Measurements from ENCODE around the gene PSMA2. TPM values are rescaled to one million over a fixed set of nuclear protein-coding genes. Genes with fewer than 3 reads are reported as not detected.

PSMA2 gene
- total and polyA plus RNA-seq, 8 donors, result 9.4 to 278 (median 136) TPM

GRCh38 chr7:42910306-42910705 lies 21.7 kb downstream of the PSMA2 start:
- TF ChIP-seq EP300 (IDR thresholded peaks at IDR 0.05), result no peak
- TF ChIP-seq POLR2AphosphoS5 (IDR thresholded peaks at IDR 0.05), result no peak
- no peak for TF ChIP-seq POLR2A (IDR thresholded peaks at IDR 0.05)
- TF ChIP-seq CTCF (IDR thresholded peaks at IDR 0.05), result no peak
- H3K27ac ChIP-seq, result no peak overlapping the region
- H3K4me1 ChIP-seq, result peaks cover 9 to 59% (median 28%) of the 10 kb centered on the region in 4 donors
- no peaks in the 10 kb centered on the region for H3K27me3 ChIP-seq
- DNase-seq, result no peak
- peaks cover 0 to 3% (median 0%) of the 10 kb centered on the region in 4 donors for H3K36me3 ChIP-seq
- no peak overlapping the region for H3K4me3 ChIP-seq
- whole genome bisulfite sequencing, 5 donors, result 92 to 98% (median 93%) methylated on average over 2 of the region's 2 CpGs
- intact Hi-C loops (cut with DNase I; ENCODE audit: low total_unique reads), result no loop called here
- H3K9me3 ChIP-seq, result no peaks in the 10 kb centered on the region

GRCh38 chr7:42907316-42907715 lies 24.7 kb downstream of the PSMA2 start:
- Histone ChIP-seq H3K27ac (no peak overlapping the region), H3K4me1 (peaks cover 9 to 37% (median 24%) of the 10 kb centered on the region in 4 donors), H3K9me3 (no peaks in the 10 kb centered on the region), H3K36me3 (peaks cover 0 to 3% (median 0%) of the 10 kb centered on the region in 4 donors), H3K27me3 (no peaks in the 10 kb centered on the region), H3K4me3 (no peak overlapping the region)
- no peak for DNase-seq
- TF ChIP-seq EP300 (IDR thresholded peaks at IDR 0.05) (no peak), POLR2A (IDR thresholded peaks at IDR 0.05) (no peak)
- intact Hi-C loops (cut with DNase I; ENCODE audit: low total_unique reads), result no loop called here

GRCh38 chr7:42906181-42906580 lies 25.8 kb downstream of the PSMA2 start:
- H3K36me3 ChIP-seq, result peaks cover 0 to 3% (median 0%) of the 10 kb centered on the region in 4 donors
- no peak for TF ChIP-seq EP300 (IDR thresholded peaks at IDR 0.05)
- no peak for TF ChIP-seq POLR2A (IDR thresholded peaks at IDR 0.05)
- TF ChIP-seq CTCF (IDR thresholded peaks at IDR 0.05), result no peak
- no peak for TF ChIP-seq POLR2AphosphoS5 (IDR thresholded peaks at IDR 0.05)
- H3K27me3 ChIP-seq, result no peaks in the 10 kb centered on the region
- no peak for DNase-seq
- intact Hi-C loops (cut with DNase I; ENCODE audit: low total_unique reads), result no loop called here
- H3K9me3 ChIP-seq, result no peaks in the 10 kb centered on the region
- no peak overlapping the region for H3K27ac ChIP-seq
- 100% methylated on average over 1 of the region's 1 CpG for WGBS, 5 donors
- H3K4me3 ChIP-seq, result no peak overlapping the region
- peaks cover 9 to 32% (median 21%) of the 10 kb centered on the region in 4 donors for H3K4me1 ChIP-seq

DNA sequence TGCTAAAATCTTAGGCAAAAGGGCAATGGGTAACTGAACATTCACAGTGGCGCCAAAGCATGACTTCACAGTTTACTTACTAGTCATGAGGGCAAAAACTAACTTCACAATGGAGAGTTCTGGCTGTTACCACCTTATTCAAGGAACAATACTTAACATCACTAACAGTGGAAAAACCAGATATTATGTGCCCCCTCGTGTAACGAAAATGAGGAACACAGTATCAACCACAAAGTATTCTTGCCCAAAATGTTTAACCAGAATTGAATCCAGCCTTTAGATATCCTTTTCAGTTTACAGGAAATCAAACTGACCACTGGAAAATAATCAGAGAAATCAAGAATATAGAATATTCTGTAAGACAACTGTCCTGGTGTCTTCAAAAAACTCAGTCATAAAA lies 29.6 kb downstream of the PSMA2 start:
- Histone ChIP-seq H3K9me3 (no peaks in the 10 kb centered on the region), H3K27me3 (no peaks in the 10 kb centered on the region), H3K4me1 (no peaks in the 10 kb centered on the region), H3K4me3 (no peak overlapping the region), H3K27ac (no peak overlapping the region), H3K36me3 (no peaks in the 10 kb centered on the region)
- no peak for DNase-seq
- TF ChIP-seq POLR2A (IDR thresholded peaks at IDR 0.05) (no peak), CTCF (IDR thresholded peaks at IDR 0.05) (no peak), POLR2AphosphoS5 (IDR thresholded peaks at IDR 0.05) (no peak), EP300 (IDR thresholded peaks at IDR 0.05) (no peak)
- 40 to 63% (median 59%) methylated on average over 3 of the region's 3 CpGs for WGBS, 5 donors
- intact Hi-C loops (cut with DNase I; ENCODE audit: low total_unique reads), result no loop called here

- H3K4me3 ChIP-seq, result no peak overlapping the region
- no peaks in the 10 kb centered on the region for H3K9me3 ChIP-seq
- no peak for TF ChIP-seq EP300 (IDR thresholded peaks at IDR 0.05)
- no peak for TF ChIP-seq POLR2A (IDR thresholded peaks at IDR 0.05)
- TF ChIP-seq POLR2AphosphoS5 (IDR thresholded peaks at IDR 0.05), result no peak
- no peak for TF ChIP-seq CTCF (IDR thresholded peaks at IDR 0.05)
- no peaks in the 10 kb centered on the region for H3K4me1 ChIP-seq
- DNase-seq, result no peak
- H3K27me3 ChIP-seq, result no peaks in the 10 kb centered on the region
- intact Hi-C loops (cut with DNase I; ENCODE audit: low total_unique reads), result no loop called here
- no peak overlapping the region for H3K27ac ChIP-seq
- no peaks in the 10 kb centered on the region for H3K36me3 ChIP-seq
Measured at GRCh38 chr7:42900842-42901241, 31.1 kb downstream of the PSMA2 start.

Data from stomach (tissue), 9 donors.